ENCODE measurements around the gene PRG2. TPM values are rescaled to one million over a fixed set of nuclear protein-coding genes. Genes with fewer than 3 reads are reported as not detected.
A peak's percentile ranks its signal among the peaks of the same experiment; 100 is the strongest.

The PRG2 gene
- polyA plus RNA-seq, 2 of the 4 experiments (the other 2 are of a cell fraction) = not detected

- H3K4me2 ChIP-seq = no peak overlapping the region
- ATAC-seq (no peak), FAIRE-seq (no peak), DNase-seq (ENCODE audit: low read depth in 1 of 2, low spot score in 1 of 2) (no peak)
- ChIA-PET POLR2A (no interaction called here), CTCF (interaction anchor here (1.2 kb wide), 1 partner anchor 9 kb away, joined by 3 read pairs; no protein-coding TSS in a partner anchor)
- TF ChIP-seq KDM1A (IDR thresholded peaks at IDR 0.05; ENCODE audit: low read depth) = no peak
- no peaks in the 10 kb centered on the region for H3K4me1 ChIP-seq
- 0 out of 6 replicates have a peak overlapping the region, but pooled peaks of 1 of the 2 experiments have one; percentile 9 for H3K27ac ChIP-seq
- 0 out of 3 replicates have a peak, but pooled peaks cover under 1% of the 10 kb centered on the region for H3K9me3 ChIP-seq
- WGBS (ENCODE audit: missing lambda C conversion rate) = 73% methylated on average over 17 of the region's 19 CpGs
- no peak overlapping the region for H3K4me3 ChIP-seq
Observed at GRCh38 chr11:57368106-57368844, 22.2 kb downstream of the PRG2 start.

GRCh38 chr11:57364851-57365660, 25.4 kb downstream of the PRG2 start:
- TF ChIP-seq USF2 (IDR thresholded peaks at IDR 0.05) (no peak), FOXS1 (CRISPR knock-in tag; IDR thresholded peaks at IDR 0.05) (no peak), GATA3 (IDR thresholded peaks at IDR 0.05; ENCODE audit: borderline replicate concordance) (no peak), ESRRA (IDR thresholded peaks at IDR 0.05; ENCODE audit: borderline replicate concordance, low read length) (no peak), REST (IDR thresholded peaks at IDR 0.05) (no peak), EHMT2 (IDR thresholded peaks at IDR 0.05; ENCODE audit: low read depth) (no peak), CEBPB (IDR thresholded peaks at IDR 0.05) (no peak), TP53 (CRISPR knock-in tag; IDR thresholded peaks at IDR 0.05) (no peak), RCOR1 (IDR thresholded peaks at IDR 0.05; ENCODE audit: low read depth, low read length) (no peak), MAFK (IDR thresholded peaks at IDR 0.05; ENCODE audit: partially characterized antibody) (no peak), CBX8 (IDR thresholded peaks at IDR 0.05) (no peak), NFE2L2 (conservative IDR thresholded peaks at IDR 0.05; ENCODE audit: low read length) (no peak), FOSL2 (IDR thresholded peaks at IDR 0.05) (no peak), FOSL2 (CRISPR knock-in tag; IDR thresholded peaks at IDR 0.05) (no peak), PBX3 (IDR thresholded peaks at IDR 0.05) (no peak), FOSB (CRISPR knock-in tag; IDR thresholded peaks at IDR 0.05) (no peak), CBX2 (IDR thresholded peaks at IDR 0.05; ENCODE audit: borderline replicate concordance, low read depth) (no peak), PHF8 (IDR thresholded peaks at IDR 0.05; ENCODE audit: borderline replicate concordance, low read depth) (no peak), BHLHE40 (IDR thresholded peaks at IDR 0.05; ENCODE audit: low read depth, low read length) (no peak)
- TF ChIP-seq, protein P1, sequence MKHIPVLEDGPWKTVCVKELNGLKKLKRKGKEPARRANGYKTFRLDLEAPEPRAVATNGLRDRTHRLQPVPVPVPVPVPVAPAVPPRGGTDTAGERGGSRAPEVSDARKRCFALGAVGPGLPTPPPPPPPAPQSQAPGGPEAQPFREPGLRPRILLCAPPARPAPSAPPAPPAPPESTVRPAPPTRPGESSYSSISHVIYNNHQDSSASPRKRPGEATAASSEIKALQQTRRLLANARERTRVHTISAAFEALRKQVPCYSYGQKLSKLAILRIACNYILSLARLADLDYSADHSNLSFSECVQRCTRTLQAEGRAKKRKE (CRISPR knock-in tag; IDR thresholded peaks at IDR 0.05; ENCODE audit: low read depth) = no peak
- TF ChIP-seq, protein P2, sequence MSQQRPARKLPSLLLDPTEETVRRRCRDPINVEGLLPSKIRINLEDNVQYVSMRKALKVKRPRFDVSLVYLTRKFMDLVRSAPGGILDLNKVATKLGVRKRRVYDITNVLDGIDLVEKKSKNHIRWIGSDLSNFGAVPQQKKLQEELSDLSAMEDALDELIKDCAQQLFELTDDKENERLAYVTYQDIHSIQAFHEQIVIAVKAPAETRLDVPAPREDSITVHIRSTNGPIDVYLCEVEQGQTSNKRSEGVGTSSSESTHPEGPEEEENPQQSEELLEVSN (IDR thresholded peaks at IDR 0.05; ENCODE audit: borderline replicate concordance, low read depth) = no peak
- ChIA-PET POLR2A (no interaction called here), CTCF (interaction anchor here (0.9 to 1.7 kb wide), 5 partner anchors 12 to 118 kb away, joined by 3 to 4 read pairs (median 3); no protein-coding TSS in a partner anchor)
- no peak for FAIRE-seq
- H3K4me1 ChIP-seq = peaks cover 12% of the 10 kb centered on the region
- H3K27ac ChIP-seq = peak overlapping the region in 1 of 2 experiments; percentile 8; a peak in 2 of 6 replicates
- WGBS (ENCODE audit: missing lambda C conversion rate) = 77% methylated on average over 9 of the region's 9 CpGs
- ATAC-seq = no peak
- no peak overlapping the region for H3K4me3 ChIP-seq
- no peak for DNase-seq (ENCODE audit: low read depth in 1 of 2, low spot score in 1 of 2)
- H3K9me3 ChIP-seq = peaks cover 5% of the 10 kb centered on the region; the same call in 1 of the 3 replicates
- no peak overlapping the region for H3K4me2 ChIP-seq

Data from A549 (cell line).